Small intestine (tissue), 7 donors: Measurements from ENCODE around the gene TMEM212. TPM values are rescaled to one million over a fixed set of nuclear protein-coding genes. Genes with fewer than 3 reads are reported as not detected.
"Not testable (repeated sequence)": the region's sequence is repeated elsewhere in the genome, so short reads cannot be mapped to it uniquely, and the experiment has no call there.

Experiments used
- DNase-seq, 2 donors: peaks; one replicate each; pipeline versions ENCODE4 v3.0.0 to v3.0.0-alpha.2; 2013
- FAIRE-seq: peaks from 2 replicates; lab custom pipeline; 2012; peaks lifted over from hg19 to GRCh38; lab: Jason Lieb, UNC
- H3K27ac ChIP-seq, 3 donors: one replicate each; pipeline ENCODE4 v1.5.1; 2013; ENCODE audit warnings: low read length in 2 of 3, mild to moderate bottlenecking in 2 of 3, control low read depth in 1 of 3, inconsistent platforms in 1 of 3, low read depth in 1 of 3, moderate library complexity in 1 of 3
- H3K27me3 ChIP-seq, 3 donors: one replicate each; pipeline ENCODE4 v1.6.1; 2013; ENCODE audit warnings: low read length in 3 of 3, inconsistent platforms in 1 of 3; ENCODE audit not compliant: control insufficient read depth in 3 of 3, insufficient read depth in 3 of 3
- H3K36me3 ChIP-seq, 3 donors: one replicate each; pipeline ENCODE4 v1.6.1; 2013; ENCODE audit warnings: low read length in 3 of 3, inconsistent platforms in 1 of 3, low read depth in 1 of 3, mild to moderate bottlenecking in 1 of 3, moderate library complexity in 1 of 3; ENCODE audit not compliant: control insufficient read depth in 3 of 3, insufficient read depth in 2 of 3
- H3K4me1 ChIP-seq, 3 donors: one replicate each; pipeline ENCODE4 v1.6.1; 2013; ENCODE audit warnings: low read length in 2 of 3, inconsistent platforms in 1 of 3, low read depth in 1 of 3, mild to moderate bottlenecking in 1 of 3, moderate library complexity in 1 of 3; ENCODE audit not compliant: control insufficient read depth in 3 of 3, insufficient read depth in 2 of 3
- H3K4me3 ChIP-seq, 3 donors: one replicate each; pipeline ENCODE4 v1.5.1; 2013; ENCODE audit warnings: low read length in 3 of 3, control low read depth in 1 of 3, inconsistent platforms in 1 of 3, low read depth in 1 of 3, mild to moderate bottlenecking in 1 of 3, moderate library complexity in 1 of 3
- H3K9me3 ChIP-seq, 2 donors: one replicate each; pipeline ENCODE4 v1.6.1; 2013; ENCODE audit warnings: low read depth in 1 of 2, low read length in 1 of 2; ENCODE audit not compliant: control insufficient read depth in 2 of 2, insufficient read depth in 1 of 2
- WGBS, 3 donors: extraction: QIAGEN DNeasy Blood & Tissue Kit; methylation state at CpG; one replicate each; pipeline ENCODE4 v1.1.7; 2013; 5-methylcytosine and 5-hydroxymethylcytosine counted together
- polyA plus RNA-seq, 4 donors: library from polyadenylated mRNA; stranded (reverse) in 3 of 4; unstranded in 1 of 4; fragments of 200-250 nt in 3 of 4; fragments of 120-200 nt in 1 of 4; gene quantifications; one replicate each; pipeline versions ENCODE4 v1.2.1 to v1.2.3, GENCODE V29; 2013
- donor health status: healthy with polysubstance abuse.
- donor health status: control.
- donor health status: control.
- donor health status: Bipolar disorder and iron deficiency.
- donor health status: healthy.

Gene TMEM212
- polyA plus RNA-seq, 4 donors: not detected

DNA sequence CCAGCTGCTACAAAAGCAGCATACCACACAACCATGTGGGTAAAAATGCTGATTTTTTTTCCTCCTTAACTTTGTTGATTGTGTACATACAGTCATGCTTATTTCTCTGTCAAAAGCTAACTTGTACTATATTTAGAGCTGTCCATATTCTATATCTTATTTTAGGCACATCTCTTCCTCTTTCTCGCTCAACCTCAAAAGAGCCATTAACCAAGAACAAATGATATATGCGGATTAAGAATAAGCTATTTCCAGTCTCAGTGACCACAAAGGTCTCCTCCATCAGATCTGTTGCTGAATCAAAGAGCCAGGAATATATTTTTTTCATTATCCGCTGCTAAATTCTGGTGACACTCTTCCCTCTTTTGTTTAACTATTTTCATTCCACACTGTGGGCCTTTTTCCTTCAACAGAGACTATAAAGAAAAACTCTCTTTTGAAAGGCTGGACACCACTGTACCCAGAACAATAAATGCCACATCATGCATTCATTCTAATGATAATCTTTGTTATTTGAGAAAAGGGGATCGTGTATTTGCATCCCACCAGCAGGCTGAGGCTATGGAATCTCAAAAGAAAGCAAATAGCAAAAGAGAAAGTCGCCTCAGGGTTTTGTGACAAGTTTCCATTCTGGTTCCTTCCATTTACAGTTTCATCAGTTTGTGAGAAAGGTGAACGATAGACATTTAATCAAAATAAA is 8.0 kb downstream of the TMEM212 start:
- H3K4me1 ChIP-seq: no peaks in the 10 kb centered on the region
- H3K27me3 ChIP-seq: no peaks in the 10 kb centered on the region
- 70 to 75% (median 73%) methylated on average over 6 of the region's 6 CpGs for WGBS, 3 donors
- FAIRE-seq (no peak), DNase-seq (no peak)
- no peaks in the 10 kb centered on the region for H3K36me3 ChIP-seq
- no peak overlapping the region for H3K4me3 ChIP-seq
- no peaks in the 10 kb centered on the region for H3K9me3 ChIP-seq
- H3K27ac ChIP-seq: no peak overlapping the region

GRCh38 chr3:171851660-171852058 is 8.5 kb downstream of the TMEM212 start:
- H3K4me3 ChIP-seq: no peak overlapping the region
- WGBS, 3 donors: 24 to 53% (median 38%) methylated on average over 5 of the region's 5 CpGs
- peak in 1 of 2 donors; percentile 81 for DNase-seq

DNA sequence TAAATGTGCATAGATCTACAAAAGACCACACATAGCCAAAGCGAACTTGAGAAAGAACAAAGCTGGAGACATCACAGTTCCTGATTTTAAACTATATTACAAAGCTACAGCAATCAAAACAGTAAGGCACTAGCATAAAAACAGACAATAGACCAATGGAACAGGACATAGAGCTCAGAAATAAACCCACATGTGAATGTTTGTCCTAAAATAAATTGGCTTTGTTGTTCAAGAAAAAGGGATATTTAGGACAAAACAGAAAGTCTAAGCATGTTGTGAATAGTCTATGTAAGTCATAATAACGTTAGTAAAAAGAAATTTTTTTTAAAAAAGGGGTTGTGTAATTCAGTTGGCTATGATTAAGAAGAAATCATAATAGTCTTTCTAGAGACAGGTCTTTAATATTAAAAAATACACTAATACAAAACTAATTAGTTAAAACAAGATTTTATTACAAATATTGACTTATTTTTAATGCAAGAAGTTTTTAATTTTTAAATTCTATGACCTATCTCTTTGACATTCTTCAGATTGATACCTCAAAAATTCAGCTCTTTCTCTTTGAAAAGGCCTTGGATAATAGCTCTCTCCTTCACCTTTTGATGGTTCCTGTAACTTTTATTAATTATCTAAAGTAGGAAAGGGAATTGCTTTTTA is 11.6 kb downstream of the TMEM212 start:
- Histone ChIP-seq H3K36me3 (no peaks in the 10 kb centered on the region), H3K9me3 (no peaks in the 10 kb centered on the region), H3K4me1 (no peaks in the 10 kb centered on the region), H3K4me3 (no peak overlapping the region), H3K27ac (no peak overlapping the region), H3K27me3 (no peaks in the 10 kb centered on the region)
- 80 to 93% (median 86%) methylated on average over 2 of the region's 2 CpGs for WGBS, 3 donors
- DNase-seq (no peak), FAIRE-seq (no peak)

More at GRCh38 chr3:171851660-171852058, 8.5 kb downstream of the TMEM212 start:
- Histone ChIP-seq H3K4me1 (no peaks in the 10 kb centered on the region), H3K27ac (no peak overlapping the region), H3K36me3 (no peaks in the 10 kb centered on the region), H3K27me3 (no peaks in the 10 kb centered on the region), H3K9me3 (no peaks in the 10 kb centered on the region)
- FAIRE-seq: no peak

GRCh38 chr3:171858770-171859169 is 15.6 kb downstream of the TMEM212 start:
- not testable (repeated sequence) for H3K4me1 ChIP-seq, DNase-seq, H3K27me3 ChIP-seq, H3K36me3 ChIP-seq, H3K4me3 ChIP-seq, FAIRE-seq, H3K9me3 ChIP-seq, H3K27ac ChIP-seq
- WGBS, 3 donors: 95 to 98% (median 97%) methylated on average over 4 of the region's 4 CpGs

GRCh38 chr3:171860830-171861535 is 17.8 kb downstream of the TMEM212 start:
- peak overlapping the region in 1 of 3 donors; percentile 64 for H3K27ac ChIP-seq
- DNase-seq: no peak
- 45 to 68% (median 55%) methylated on average over 6 of the region's 6 CpGs for WGBS, 3 donors
- H3K36me3 ChIP-seq: no peaks in the 10 kb centered on the region
- no peak overlapping the region for H3K4me3 ChIP-seq
- H3K27me3 ChIP-seq: no peaks in the 10 kb centered on the region
- no peaks in the 10 kb centered on the region for H3K9me3 ChIP-seq
- no peak for FAIRE-seq
- H3K4me1 ChIP-seq: no peaks in the 10 kb centered on the region

DNA sequence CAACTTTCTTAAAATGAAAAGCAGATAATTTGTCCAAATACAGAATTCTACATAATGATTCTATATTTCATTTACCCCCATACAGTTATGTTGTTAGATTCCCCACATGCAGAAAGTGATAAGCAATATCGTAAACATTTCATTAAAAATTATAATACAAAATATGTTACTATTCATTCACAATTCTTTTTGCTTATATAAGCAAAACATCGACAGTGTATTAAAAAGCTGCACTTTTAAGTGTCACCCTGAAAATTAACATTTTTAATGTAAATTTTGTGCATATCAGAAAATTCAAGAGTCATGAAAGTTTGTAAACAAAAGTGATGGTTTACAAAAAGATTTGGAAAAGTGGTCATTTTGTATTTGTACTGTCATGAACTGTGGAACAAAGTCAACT is 19.2 kb downstream of the TMEM212 start:
- no peak for FAIRE-seq
- no peaks in the 10 kb centered on the region for H3K27me3 ChIP-seq
- H3K9me3 ChIP-seq: no peaks in the 10 kb centered on the region
- WGBS, 3 donors: 80 to 93% (median 82%) methylated on average over 2 of the region's 2 CpGs
- no peak for DNase-seq
- no peak overlapping the region for H3K4me3 ChIP-seq
- H3K27ac ChIP-seq: no peak overlapping the region
- H3K4me1 ChIP-seq: no peaks in the 10 kb centered on the region
- no peaks in the 10 kb centered on the region for H3K36me3 ChIP-seq

DNA sequence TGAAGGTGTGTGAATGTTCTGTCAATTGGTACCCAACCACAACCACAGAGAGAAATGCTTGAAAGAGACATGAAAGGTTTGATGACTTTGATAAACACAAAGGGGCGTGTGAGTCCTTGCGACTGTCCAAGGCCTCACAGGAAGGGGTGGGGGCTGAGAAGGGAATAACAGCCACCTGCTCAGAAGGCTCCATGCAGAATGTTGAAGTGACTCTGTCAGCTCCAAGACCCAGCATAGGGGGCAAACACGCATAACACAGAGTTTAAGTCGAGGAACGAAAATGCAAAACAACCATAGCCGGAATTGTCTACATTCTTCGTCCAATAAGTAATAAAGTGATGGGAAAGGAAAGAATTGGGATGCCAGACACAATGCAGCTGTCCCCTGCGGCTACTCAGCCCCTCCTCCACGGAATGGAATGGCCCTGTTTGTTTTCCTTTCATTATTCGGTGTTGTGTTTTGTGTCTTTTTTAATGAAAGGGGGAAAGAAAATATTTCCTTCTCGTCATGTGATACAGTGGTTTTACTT is 19.9 kb downstream of the TMEM212 start:
- no peaks in the 10 kb centered on the region for H3K36me3 ChIP-seq
- WGBS, 3 donors: 50 to 72% (median 69%) methylated on average over 11 of the region's 11 CpGs
- no peak overlapping the region for H3K4me3 ChIP-seq
- no peak for FAIRE-seq
- no peaks in the 10 kb centered on the region for H3K27me3 ChIP-seq
- DNase-seq: no peak
- no peaks in the 10 kb centered on the region for H3K9me3 ChIP-seq
- peak overlapping the region in 2 of 3 donors; percentile 15 to 22 for H3K27ac ChIP-seq
- H3K4me1 ChIP-seq: no peaks in the 10 kb centered on the region

DNA sequence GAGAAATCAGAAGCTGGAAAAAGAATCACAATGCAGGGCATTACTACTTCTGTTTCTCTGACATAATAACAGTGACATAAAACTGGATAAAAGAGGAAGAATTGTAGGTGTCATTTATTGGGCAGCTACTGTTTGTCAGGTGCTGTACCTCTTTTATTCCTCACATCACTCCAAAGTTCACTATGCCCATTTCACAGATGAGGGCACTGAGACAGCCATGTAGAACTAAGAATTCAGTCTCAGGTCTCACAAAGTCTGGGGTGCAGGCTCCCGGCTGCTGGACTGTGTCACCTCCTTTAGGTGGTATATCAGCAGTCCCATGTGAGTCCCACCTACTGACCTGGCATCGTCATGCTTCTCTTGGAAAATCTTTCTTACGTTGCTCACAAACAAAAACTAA is 20.8 kb downstream of the TMEM212 start:
- no peak overlapping the region for H3K4me3 ChIP-seq
- FAIRE-seq (no peak), DNase-seq (no peak)
- no peaks in the 10 kb centered on the region for H3K36me3 ChIP-seq
- H3K4me1 ChIP-seq: no peaks in the 10 kb centered on the region
- 82 to 90% (median 89%) methylated on average over 3 of the region's 3 CpGs for WGBS, 3 donors
- no peak overlapping the region for H3K27ac ChIP-seq
- H3K27me3 ChIP-seq: no peaks in the 10 kb centered on the region
- no peaks in the 10 kb centered on the region for H3K9me3 ChIP-seq
